ENCODE measurements around the gene VPS8.
"Not testable (repeated sequence)": the region's sequence is repeated elsewhere in the genome, so short reads cannot be mapped to it uniquely, and the experiment has no call there.

VPS8 gene

GRCh38 chr3:184932777-184933176 is 120.8 kb downstream of the VPS8 start:
- no peak for DNase-seq

GRCh38 chr3:184937611-184938010 is 125.6 kb downstream of the VPS8 start:
- no peak for DNase-seq

- no peak for DNase-seq
These were observed 129.4 kb downstream of the VPS8 start for GRCh38 chr3:184941408-184941807.

GRCh38 chr3:184942735-184943134 is 130.8 kb downstream of the VPS8 start:
- DNase-seq = no peak

- no peak for DNase-seq
These were observed 132.3 kb downstream of the VPS8 start for GRCh38 chr3:184944241-184944640.

- DNase-seq = no peak
These were observed 134.1 kb downstream of the VPS8 start for GRCh38 chr3:184945886-184946625.

- no peak for DNase-seq
These were observed 135.0 kb downstream of the VPS8 start for GRCh38 chr3:184946917-184947316.

GRCh38 chr3:184949251-184949965 is 137.4 kb downstream of the VPS8 start:
- DNase-seq = no peak

GRCh38 chr3:184950816-184951215 is 138.8 kb downstream of the VPS8 start:
- not testable (repeated sequence) for DNase-seq

GRCh38 chr3:184952671-184953070 is 140.7 kb downstream of the VPS8 start:
- DNase-seq = no peak

GRCh38 chr3:184953401-184953800 is 141.4 kb downstream of the VPS8 start:
- no peak for DNase-seq

- no peak for DNase-seq
These were observed 142.3 kb downstream of the VPS8 start for GRCh38 chr3:184954251-184954650.

- DNase-seq = not testable (repeated sequence)
These were observed 142.9 kb downstream of the VPS8 start for GRCh38 chr3:184954851-184955250.

GRCh38 chr3:184965639-184966430 is 153.9 kb downstream of the VPS8 start:
- no peak for DNase-seq

GRCh38 chr3:184968115-184968514 is 156.1 kb downstream of the VPS8 start:
- DNase-seq = no peak

- DNase-seq = no peak
These were observed 158.2 kb downstream of the VPS8 start for GRCh38 chr3:184970186-184970585.

- no peak for DNase-seq
These were observed 165.8 kb downstream of the VPS8 start for GRCh38 chr3:184977796-184978195.

- no peak for DNase-seq
These were observed 169.1 kb downstream of the VPS8 start for GRCh38 chr3:184981071-184981470.

- DNase-seq = no peak
These were observed 170.1 kb downstream of the VPS8 start for GRCh38 chr3:184982076-184982475.

- DNase-seq = no peak
These were observed 173.6 kb downstream of the VPS8 start for GRCh38 chr3:184985586-184985985.

- no peak for DNase-seq
These were observed 174.5 kb downstream of the VPS8 start for GRCh38 chr3:184986366-184986889.

GRCh38 chr3:184993394-184993793 is 181.4 kb downstream of the VPS8 start:
- DNase-seq = no peak

GRCh38 chr3:185003876-185004275 is 191.9 kb downstream of the VPS8 start:
- not testable (repeated sequence) for DNase-seq

Measured in T-helper 9 cell (primary cell).